ENCODE results near the gene NADK2.

- no peak for TF ChIP-seq GATA2 (IDR thresholded peaks at IDR 0.05; ENCODE audit: low read depth, low read length)
- TF ChIP-seq GATA3 (IDR thresholded peaks at IDR 0.05; ENCODE audit: low read depth, low read length) = no peak
Observed at GRCh38 chr5:36200513-36200912, 41.2 kb downstream of the NADK2 start.
